ENCODE results near the gene OR2L2.

The OR2L2 gene

GRCh38 chr1:248009681-248010080 is 20.2 kb upstream of the OR2L2 start:
- TF ChIP-seq POU6F1 (CRISPR knock-in tag; IDR thresholded peaks at IDR 0.05; ENCODE audit: borderline replicate concordance, low read depth) (no peak), PATZ1 (CRISPR knock-in tag; IDR thresholded peaks at IDR 0.05; ENCODE audit: borderline replicate concordance) (no peak), CSDC2 (CRISPR knock-in tag; IDR thresholded peaks at IDR 0.05) (no peak), CREB5 (CRISPR knock-in tag; IDR thresholded peaks at IDR 0.05; ENCODE audit: low read depth) (no peak), RARB (CRISPR knock-in tag; IDR thresholded peaks at IDR 0.05) (no peak), TSHZ2 (CRISPR knock-in tag; IDR thresholded peaks at IDR 0.05) (no peak), OSR1 (CRISPR knock-in tag; IDR thresholded peaks at IDR 0.05) (no peak), BACH2 (CRISPR knock-in tag; IDR thresholded peaks at IDR 0.05; ENCODE audit: borderline replicate concordance) (no peak), ZFP30 (CRISPR knock-in tag; IDR thresholded peaks at IDR 0.05) (no peak), ZFP3 (CRISPR knock-in tag; IDR thresholded peaks at IDR 0.05) (no peak), ZNF565 (CRISPR knock-in tag; conservative IDR thresholded peaks at IDR 0.05; ENCODE audit: low read depth) (no peak), ISL1 (CRISPR knock-in tag; IDR thresholded peaks at IDR 0.05) (no peak), ZNF8 (CRISPR knock-in tag; IDR thresholded peaks at IDR 0.05) (no peak)
- no peak for ATAC-seq

GRCh38 chr1:248013229-248013710 is 16.6 kb upstream of the OR2L2 start, which contains the start of gene OR2L5:
Gene OR2L5 (plus strand): TSS chr1:248013660. CDS start chr1:248021948, 8,288 bp downstream.
- TF ChIP-seq ZC3H10 (CRISPR knock-in tag; IDR thresholded peaks at IDR 0.05): no peak
- TF ChIP-seq CREB5 (CRISPR knock-in tag; IDR thresholded peaks at IDR 0.05; ENCODE audit: low read depth): no peak
- TF ChIP-seq ARNTL (CRISPR knock-in tag; IDR thresholded peaks at IDR 0.05; ENCODE audit: borderline replicate concordance, low read depth): no peak
- TF ChIP-seq TSHZ2 (CRISPR knock-in tag; IDR thresholded peaks at IDR 0.05): no peak
- TF ChIP-seq GLIS3 (CRISPR knock-in tag; IDR thresholded peaks at IDR 0.05): no peak
- TF ChIP-seq RARB (CRISPR knock-in tag; IDR thresholded peaks at IDR 0.05): no peak
- TF ChIP-seq ISL1 (CRISPR knock-in tag; IDR thresholded peaks at IDR 0.05): no peak
- no peak for TF ChIP-seq POU6F1 (CRISPR knock-in tag; IDR thresholded peaks at IDR 0.05; ENCODE audit: borderline replicate concordance, low read depth)
- TF ChIP-seq SNAI2 (CRISPR knock-in tag; IDR thresholded peaks at IDR 0.05): no peak
- TF ChIP-seq ZFP3 (CRISPR knock-in tag; IDR thresholded peaks at IDR 0.05): no peak
- TF ChIP-seq ZFP30 (CRISPR knock-in tag; IDR thresholded peaks at IDR 0.05): no peak
- no peak for TF ChIP-seq PATZ1 (CRISPR knock-in tag; IDR thresholded peaks at IDR 0.05; ENCODE audit: borderline replicate concordance)
- no peak for TF ChIP-seq PPARA (CRISPR knock-in tag; IDR thresholded peaks at IDR 0.05; ENCODE audit: borderline replicate concordance)
- TF ChIP-seq TCF4 (CRISPR knock-in tag; IDR thresholded peaks at IDR 0.05; ENCODE audit: borderline replicate concordance): no peak
- no peak for TF ChIP-seq CSDC2 (CRISPR knock-in tag; IDR thresholded peaks at IDR 0.05)
- TF ChIP-seq CSRNP3 (CRISPR knock-in tag; IDR thresholded peaks at IDR 0.05): no peak
- no peak for TF ChIP-seq TOX (CRISPR knock-in tag; IDR thresholded peaks at IDR 0.05; ENCODE audit: borderline replicate concordance)
- no peak for TF ChIP-seq ZNF8 (CRISPR knock-in tag; IDR thresholded peaks at IDR 0.05)
- ATAC-seq: no peak

All from SK-N-SH treated with all-trans-retinoic acid at 6 μM for 48 hours (cell line).